HepG2 (cell line): ENCODE measurements around the gene PTPRCAP. TPM values are rescaled to one million over a fixed set of nuclear protein-coding genes. Genes with fewer than 3 reads are reported as not detected.

Source experiments
- AKAP8 ChIP-seq: sonication (generic); formaldehyde crosslinking; IDR thresholded peaks from 2 replicates; pipeline ENCODE4 v1.5.1; 2020; ENCODE audit warnings: mild to moderate bottlenecking, missing genetic modification reagents
- CENPBD1 ChIP-seq: sonication (generic); formaldehyde crosslinking; IDR thresholded peaks from 2 replicates; pipeline ENCODE4 v1.8.0; 2022; ENCODE audit warnings: missing genetic modification reagents, low read depth, mild to moderate bottlenecking, borderline replicate concordance
- EED ChIP-seq: sonication (generic); formaldehyde crosslinking; IDR thresholded peaks from 2 replicates; pipeline ENCODE4 v1.5.0; 2020; ENCODE audit warnings: mild to moderate bottlenecking, missing genetic modification reagents
- GRHL1 ChIP-seq: sonication (generic); formaldehyde crosslinking; conservative IDR thresholded peaks from 2 replicates; pipeline ENCODE4 v1.8.0; 2022; ENCODE audit warnings: missing genetic modification reagents
- IKZF1 ChIP-seq: fragments of 450-650 bp; IDR thresholded peaks from 2 replicates; pipeline ENCODE4 v1.7.1; 2016
- NBN ChIP-seq: fragments of 450-650 bp; conservative IDR thresholded peaks from 2 replicates; pipeline ENCODE4 v1.6.1; 2017
- RFX1 ChIP-seq: fragments of 450-650 bp; IDR thresholded peaks from 2 replicates; pipeline ENCODE4 v1.6.1; 2017
- SNAI1 ChIP-seq: sonication (generic); formaldehyde crosslinking; IDR thresholded peaks from 2 replicates; pipeline ENCODE4 v1.5.0; 2020; ENCODE audit warnings: mild to moderate bottlenecking, missing genetic modification reagents, borderline replicate concordance
- SSRP1 ChIP-seq: IDR thresholded peaks from 2 replicates; pipeline ENCODE4 v1.6.1; 2016; ENCODE audit warnings: control low read depth
- TAF1 ChIP-seq: sonication (generic); formaldehyde crosslinking; IDR thresholded peaks from 2 replicates; pipeline ENCODE4 v1.4.0; 2020; ENCODE audit warnings: missing genetic modification reagents
- THAP11 ChIP-seq: IDR thresholded peaks from 2 replicates; pipeline ENCODE4 v1.6.1; 2016; ENCODE audit warnings: missing biosample characterization, missing genetic modification reagents
- ZNF354B ChIP-seq: sonication (generic); formaldehyde crosslinking; IDR thresholded peaks from 2 replicates; pipeline ENCODE4 v1.8.0; 2022; ENCODE audit warnings: mild to moderate bottlenecking, missing genetic modification reagents
- ZNF556 ChIP-seq: sonication (generic); formaldehyde crosslinking; IDR thresholded peaks from 2 replicates; pipeline ENCODE4 v1.4.0; 2020; ENCODE audit warnings: mild to moderate bottlenecking, missing genetic modification reagents, borderline replicate concordance
- ZNF577 ChIP-seq: sonication (generic); formaldehyde crosslinking; IDR thresholded peaks from 2 replicates; pipeline ENCODE4 v1.4.0; 2020; ENCODE audit warnings: mild to moderate bottlenecking, low read depth, missing genetic modification reagents, borderline replicate concordance
- ZNF768 ChIP-seq: sonication (generic); formaldehyde crosslinking; IDR thresholded peaks from 2 replicates; pipeline ENCODE4 v1.4.0; 2020; ENCODE audit warnings: missing genetic modification reagents
- polyA plus RNA-seq, 8 experiments: library from polyadenylated mRNA; depleted of rRNA in 3 of 8; stranded (reverse) in 7 of 8; unstranded in 1 of 8; fragments of >200 nt; fragmentation: Illumina TruSeq in 4 of 8; extraction: Trizol in 4 of 8; gene quantifications; 2 replicates each; pipeline versions ENCODE4 v1.2.1 to v1.2.3, GENCODE V29; 2011 to 2016; ENCODE audit warnings: low read depth in 4 of 8, missing spikeins in 1 of 8, mixed read lengths in 1 of 8; ENCODE audit not compliant: insufficient read depth in 1 of 8
- total RNA-seq, 5 experiments: library from RNA; depleted of rRNA; stranded (reverse); fragments of >200 nt; fragmentation: Illumina TruSeq; extraction: Trizol; gene quantifications; 2 replicates each; pipeline ENCODE4 v1.2.3, GENCODE V29; 2016; ENCODE audit warnings: low read depth in 1 of 5
- TF ChIP-seq, protein P1 (sequence below): sonication (generic); formaldehyde crosslinking; IDR thresholded peaks from 2 replicates; pipeline ENCODE4 v1.8.1; 2023; ENCODE audit warnings: mild to moderate bottlenecking, missing genetic modification reagents
- TF ChIP-seq, protein P2 (sequence below): sonication (generic); formaldehyde crosslinking; IDR thresholded peaks from 2 replicates; pipeline ENCODE4 v1.4.0; 2020; ENCODE audit warnings: missing genetic modification reagents
- TF ChIP-seq, protein P3 (sequence below): sonication (generic); formaldehyde crosslinking; IDR thresholded peaks from 2 replicates; pipeline ENCODE4 v1.9.0; 2022; ENCODE audit warnings: missing genetic modification reagents, mild to moderate bottlenecking, borderline replicate concordance
- TF ChIP-seq, protein P4 (sequence below): sonication (generic); formaldehyde crosslinking; IDR thresholded peaks from 2 replicates; pipeline ENCODE4 v1.9.0; 2021; ENCODE audit warnings: missing genetic modification reagents, mild to moderate bottlenecking, borderline replicate concordance

PTPRCAP gene
- total and polyA plus RNA-seq, 2 of the 13 experiments (the other 11 are each of a cell fraction or from before 2014, with no cell fraction given), result 0.60 to 0.70 TPM

DNA sequence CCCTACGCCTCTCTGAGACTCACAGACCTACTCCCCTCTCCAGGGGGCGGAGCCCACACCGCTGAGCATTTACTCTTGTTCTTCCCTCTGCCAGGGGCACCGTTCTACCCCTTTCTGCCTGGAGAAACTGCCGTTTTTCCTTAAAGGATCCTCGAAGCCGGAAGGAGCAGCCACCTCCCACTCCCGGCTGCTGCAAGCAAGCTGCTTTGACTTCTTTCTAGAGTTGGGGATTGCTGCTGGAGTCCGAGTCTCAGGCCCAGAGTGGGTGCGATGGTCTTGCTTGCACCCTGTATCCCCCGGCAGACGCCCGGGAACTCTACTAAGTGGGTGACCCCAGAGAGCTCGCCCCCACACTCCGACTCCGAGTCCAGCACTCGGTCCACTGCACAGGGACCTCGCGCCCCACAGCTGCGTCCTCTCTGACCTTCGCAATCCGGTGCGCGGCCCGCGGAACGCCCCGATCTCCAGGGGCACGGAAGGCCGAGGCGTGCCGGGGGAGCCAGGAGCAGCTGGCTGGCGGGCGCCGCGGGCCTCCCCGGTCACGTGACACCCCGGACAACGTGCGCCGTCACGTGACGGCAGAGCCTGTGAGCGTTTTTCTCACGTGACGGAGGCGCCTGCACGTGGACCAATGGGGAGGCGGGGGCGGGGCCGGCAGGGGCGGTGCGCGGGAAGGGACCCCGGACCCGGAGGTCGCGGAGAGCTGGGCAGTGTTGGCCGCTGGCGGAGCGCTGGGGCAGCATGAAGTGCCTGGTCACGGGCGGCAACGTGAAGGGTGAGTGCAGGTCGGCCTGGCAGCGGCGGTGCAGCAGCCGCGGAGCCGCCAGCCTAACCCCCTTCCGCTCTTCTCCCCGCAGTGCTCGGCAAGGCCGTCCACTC is 45.9 kb downstream of the PTPRCAP start, which contains the start of gene RAD9A (continued):
- TF ChIP-seq ZNF354B (CRISPR knock-in tag) (no peak), NBN (no peak), ZNF768 (CRISPR knock-in tag) (peak; percentile 62; the same call in 1 of the 2 replicates), AKAP8 (CRISPR knock-in tag) (peak; percentile 77), TAF1 (peak; percentile 90), THAP11 (CRISPR knock-in tag) (peak; percentile 87), RFX1 (no peak), SSRP1 (CRISPR knock-in tag) (no peak), GRHL1 (CRISPR knock-in tag) (no peak), IKZF1 (no peak), ZNF556 (CRISPR knock-in tag) (peak; percentile 69), ZNF577 (CRISPR knock-in tag) (no peak), CENPBD1 (CRISPR knock-in tag) (no peak), EED (peak; percentile 62; the same call in 1 of the 2 replicates), SNAI1 (0 out of 2 replicates have a peak, but pooled peaks have one; percentile 31)
- TF ChIP-seq, protein P1, sequence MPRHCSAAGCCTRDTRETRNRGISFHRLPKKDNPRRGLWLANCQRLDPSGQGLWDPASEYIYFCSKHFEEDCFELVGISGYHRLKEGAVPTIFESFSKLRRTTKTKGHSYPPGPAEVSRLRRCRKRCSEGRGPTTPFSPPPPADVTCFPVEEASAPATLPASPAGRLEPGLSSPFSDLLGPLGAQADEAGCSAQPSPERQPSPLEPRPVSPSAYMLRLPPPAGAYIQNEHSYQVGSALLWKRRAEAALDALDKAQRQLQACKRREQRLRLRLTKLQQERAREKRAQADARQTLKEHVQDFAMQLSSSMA (CRISPR knock-in tag), result peak; percentile 94; the same call in 1 of the 2 replicates
- TF ChIP-seq, protein P2, sequence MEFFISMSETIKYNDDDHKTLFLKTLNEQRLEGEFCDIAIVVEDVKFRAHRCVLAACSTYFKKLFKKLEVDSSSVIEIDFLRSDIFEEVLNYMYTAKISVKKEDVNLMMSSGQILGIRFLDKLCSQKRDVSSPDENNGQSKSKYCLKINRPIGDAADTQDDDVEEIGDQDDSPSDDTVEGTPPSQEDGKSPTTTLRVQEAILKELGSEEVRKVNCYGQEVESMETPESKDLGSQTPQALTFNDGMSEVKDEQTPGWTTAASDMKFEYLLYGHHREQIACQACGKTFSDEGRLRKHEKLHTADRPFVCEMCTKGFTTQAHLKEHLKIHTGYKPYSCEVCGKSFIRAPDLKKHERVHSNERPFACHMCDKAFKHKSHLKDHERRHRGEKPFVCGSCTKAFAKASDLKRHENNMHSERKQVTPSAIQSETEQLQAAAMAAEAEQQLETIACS (CRISPR knock-in tag), result no peak
- TF ChIP-seq, protein P3, sequence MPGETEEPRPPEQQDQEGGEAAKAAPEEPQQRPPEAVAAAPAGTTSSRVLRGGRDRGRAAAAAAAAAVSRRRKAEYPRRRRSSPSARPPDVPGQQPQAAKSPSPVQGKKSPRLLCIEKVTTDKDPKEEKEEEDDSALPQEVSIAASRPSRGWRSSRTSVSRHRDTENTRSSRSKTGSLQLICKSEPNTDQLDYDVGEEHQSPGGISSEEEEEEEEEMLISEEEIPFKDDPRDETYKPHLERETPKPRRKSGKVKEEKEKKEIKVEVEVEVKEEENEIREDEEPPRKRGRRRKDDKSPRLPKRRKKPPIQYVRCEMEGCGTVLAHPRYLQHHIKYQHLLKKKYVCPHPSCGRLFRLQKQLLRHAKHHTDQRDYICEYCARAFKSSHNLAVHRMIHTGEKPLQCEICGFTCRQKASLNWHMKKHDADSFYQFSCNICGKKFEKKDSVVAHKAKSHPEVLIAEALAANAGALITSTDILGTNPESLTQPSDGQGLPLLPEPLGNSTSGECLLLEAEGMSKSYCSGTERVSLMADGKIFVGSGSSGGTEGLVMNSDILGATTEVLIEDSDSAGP (CRISPR knock-in tag), result peak; percentile 86
- TF ChIP-seq, protein P4, sequence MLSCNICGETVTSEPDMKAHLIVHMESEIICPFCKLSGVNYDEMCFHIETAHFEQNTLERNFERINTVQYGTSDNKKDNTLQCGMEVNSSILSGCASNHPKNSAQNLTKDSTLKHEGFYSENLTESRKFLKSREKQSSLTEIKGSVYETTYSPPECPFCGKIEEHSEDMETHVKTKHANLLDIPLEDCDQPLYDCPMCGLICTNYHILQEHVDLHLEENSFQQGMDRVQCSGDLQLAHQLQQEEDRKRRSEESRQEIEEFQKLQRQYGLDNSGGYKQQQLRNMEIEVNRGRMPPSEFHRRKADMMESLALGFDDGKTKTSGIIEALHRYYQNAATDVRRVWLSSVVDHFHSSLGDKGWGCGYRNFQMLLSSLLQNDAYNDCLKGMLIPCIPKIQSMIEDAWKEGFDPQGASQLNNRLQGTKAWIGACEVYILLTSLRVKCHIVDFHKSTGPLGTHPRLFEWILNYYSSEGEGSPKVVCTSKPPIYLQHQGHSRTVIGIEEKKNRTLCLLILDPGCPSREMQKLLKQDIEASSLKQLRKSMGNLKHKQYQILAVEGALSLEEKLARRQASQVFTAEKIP (CRISPR knock-in tag), result no peak
